HepG2 (cell line): Measurements from ENCODE around the gene SAMD4A. TPM values are rescaled to one million over a fixed set of nuclear protein-coding genes. Genes with fewer than 3 reads are reported as not detected.

Source experiments
- ATAC-seq: fragments of 200-7000 bp; cut with Tn5 transposase; 3 replicates; pipeline ENCODE4 v1.9.1; 2020; ENCODE audit warnings: mild to moderate bottlenecking, moderate library complexity
- BruUV-seq: library from RNA; stranded (reverse); fragments of 400-500 nt; replicated peaks from 2 replicates; lab custom pipeline; 2021; lab: Mats Ljungman, UMichigan
- CTCF ChIA-PET: fragments of 300-600 bp; formaldehyde crosslinking; extraction: SDS; loops from one replicate; lab custom pipeline; 2021; ENCODE audit warnings: low total read pairs, inconsistent platforms, low intra/inter-chr PET ratio; lab: Yijun Ruan, JAX
- POLR2A ChIA-PET: fragments of 350-600 bp; sonication (Branson Sonifier 250); formaldehyde crosslinking; loops from one replicate; lab custom pipeline; 2020; ENCODE audit warnings: antibody characterized with exemption, inconsistent platforms; lab: Yijun Ruan, JAX
- DNase-seq: peaks from one replicate; pipeline ENCODE4 v3.0.0-alpha.2; 2015; ENCODE audit warnings: low spot score
- FAIRE-seq: peaks from 3 replicates; lab custom pipeline; 2011; peaks lifted over from hg19 to GRCh38; lab: Jason Lieb, UNC
- H2AFZ ChIP-seq: one replicate; pipeline ENCODE4 v1.6.1; 2011; ENCODE audit warnings: low read length, inconsistent platforms
- H3K27ac ChIP-seq: fragments of 300-600 bp; 3 replicates; pipeline ENCODE4 v1.8.0; 2011; ENCODE audit warnings: mixed run types, mild to moderate bottlenecking, mixed read lengths, low read length, inconsistent platforms; ENCODE audit not compliant: insufficient read depth; ENCODE audit errors: extremely low read length
- H3K27me3 ChIP-seq, 2 experiments: fragments of 200-600 bp in 1 of 2; 2 replicates in 1 of 2; 3 replicates in 1 of 2; pipeline versions ENCODE4 v1.6.0 to v1.8.0; 2011; ENCODE audit warnings: low read length in 2 of 2, mild to moderate bottlenecking in 2 of 2, moderate library complexity in 2 of 2, inconsistent platforms in 1 of 2; ENCODE audit not compliant: insufficient read depth in 2 of 2, control insufficient read depth in 1 of 2
- H3K36me3 ChIP-seq, 2 experiments: fragments of 200-600 bp in 1 of 2; replicated peaks in 1 of 2; 2 replicates in 1 of 2; 3 replicates in 1 of 2; pipeline versions ENCODE4 v1.5.1 to v1.8.0; 2011; ENCODE audit warnings: low read length in 2 of 2, inconsistent platforms in 1 of 2; ENCODE audit not compliant: insufficient read depth in 2 of 2, control insufficient read depth in 1 of 2
- H3K4me1 ChIP-seq: 2 replicates; pipeline ENCODE4 v1.5.1; 2012; ENCODE audit warnings: low read length, inconsistent platforms; ENCODE audit not compliant: insufficient read depth
- H3K4me2 ChIP-seq: 2 replicates; pipeline ENCODE4 v1.6.0; 2011; ENCODE audit warnings: low read depth, low read length, inconsistent platforms
- H3K4me3 ChIP-seq, 3 experiments: fragments of 200-600 bp in 1 of 3; sonication (generic), shearing (Covaris generic) in 1 of 3; replicated peaks in 1 of 3; 2 replicates each; pipeline ENCODE4 v1.5.1; 2011 to 2016; ENCODE audit warnings: low read length in 3 of 3, inconsistent platforms in 2 of 3, low read depth in 2 of 3, mild to moderate bottlenecking in 2 of 3, control low read depth in 1 of 3, mixed read lengths in 1 of 3; ENCODE audit not compliant: insufficient read depth in 1 of 3
- H3K79me2 ChIP-seq: one replicate; pipeline ENCODE4 v1.6.1; 2011; ENCODE audit warnings: low read length, inconsistent platforms; ENCODE audit not compliant: insufficient read depth
- H3K9ac ChIP-seq: 2 replicates; pipeline ENCODE4 v1.6.0; 2011; ENCODE audit warnings: mild to moderate bottlenecking, low read depth, low read length, inconsistent platforms; ENCODE audit not compliant: insufficient read depth
- H3K9me3 ChIP-seq: 2 replicates; pipeline ENCODE4 v1.5.1; 2012; ENCODE audit warnings: mild to moderate bottlenecking, low read length
- H4K20me1 ChIP-seq: 2 replicates; pipeline ENCODE4 v1.6.0; 2011; ENCODE audit warnings: inconsistent platforms, mild to moderate bottlenecking, low read length, moderate library complexity; ENCODE audit not compliant: insufficient read depth
- CHD4 ChIP-seq: fragments of 200-600 bp; sonication (generic); IDR thresholded peaks from 2 replicates; pipeline ENCODE4 v1.7.0; 2017; ENCODE audit warnings: mild to moderate bottlenecking, low read length, borderline replicate concordance
- EEA1 ChIP-seq: sonication (generic); formaldehyde crosslinking; IDR thresholded peaks from 2 replicates; pipeline ENCODE4 v1.5.1; 2020; ENCODE audit warnings: mild to moderate bottlenecking, missing genetic modification reagents, borderline replicate concordance
- HIVEP1 ChIP-seq: sonication (generic); formaldehyde crosslinking; IDR thresholded peaks from 2 replicates; pipeline ENCODE4 v1.4.0; 2020; ENCODE audit warnings: mild to moderate bottlenecking, missing genetic modification reagents
- MED8 ChIP-seq: sonication (generic); formaldehyde crosslinking; IDR thresholded peaks from 2 replicates; pipeline ENCODE4 v1.8.1; 2023; ENCODE audit warnings: mild to moderate bottlenecking, missing genetic modification reagents; ENCODE audit not compliant: insufficient replicate concordance
- NR2F2 ChIP-seq: IDR thresholded peaks from 2 replicates; pipeline ENCODE4 v1.6.1; 2012; ENCODE audit warnings: low read depth, inconsistent platforms, borderline replicate concordance
- ZMYM3 ChIP-seq: sonication (generic); formaldehyde crosslinking; IDR thresholded peaks from 2 replicates; pipeline ENCODE4 v1.5.1; 2020; ENCODE audit warnings: mild to moderate bottlenecking, missing genetic modification reagents
- ZNF121 ChIP-seq: sonication (generic); formaldehyde crosslinking; IDR thresholded peaks from 2 replicates; pipeline ENCODE4 v1.5.0; 2020; ENCODE audit warnings: mild to moderate bottlenecking, missing genetic modification reagents
- ZNF260 ChIP-seq: sonication (generic); formaldehyde crosslinking; IDR thresholded peaks from 2 replicates; pipeline ENCODE4 v1.4.0; 2020; ENCODE audit warnings: missing genetic modification reagents, low read depth, mild to moderate bottlenecking, borderline replicate concordance
- ZNF510 ChIP-seq: sonication (generic); formaldehyde crosslinking; IDR thresholded peaks from 2 replicates; pipeline ENCODE4 v1.4.0; 2020; ENCODE audit warnings: low read depth, mild to moderate bottlenecking, missing genetic modification reagents
- ZNF563 ChIP-seq: sonication (generic); formaldehyde crosslinking; IDR thresholded peaks from 2 replicates; pipeline ENCODE4 v1.8.0; 2022; ENCODE audit warnings: mild to moderate bottlenecking, moderate library complexity, missing genetic modification reagents
- ZNF7 ChIP-seq: IDR thresholded peaks from 2 replicates; pipeline ENCODE4 v1.6.1; 2016; ENCODE audit warnings: missing biosample characterization, missing genetic modification reagents
- ZNF703 ChIP-seq: sonication (generic); formaldehyde crosslinking; IDR thresholded peaks from 2 replicates; pipeline ENCODE4 v1.5.1; 2020; ENCODE audit warnings: missing genetic modification reagents, mild to moderate bottlenecking, moderate library complexity, borderline replicate concordance
- ZNF709 ChIP-seq: sonication (generic); formaldehyde crosslinking; IDR thresholded peaks from 2 replicates; pipeline ENCODE4 v1.5.0; 2020; ENCODE audit warnings: mild to moderate bottlenecking, missing genetic modification reagents
- WGBS: methylation state at CpG from one replicate; pipeline ENCODE4 v1.1.6; 2017; ENCODE audit warnings: low lambda C conversion rate; 5-methylcytosine and 5-hydroxymethylcytosine counted together
- in situ Hi-C: cut with HindIII; loops from 2 replicates; pipeline ENCODE4 v1.10.0; 2017; ENCODE audit warnings: low pct_unique_long_range_greater_than_20kb; ENCODE audit not compliant: extremely low pct_ligation_motif_present
- intact Hi-C: fragments of 100-400 bp; cut with micrococcal nuclease; formaldehyde crosslinking; loops from one replicate; pipeline ENCODE4 v1.10.0; 2022; ENCODE audit not compliant: unreplicated experiment
- polyA plus RNA-seq, 8 experiments: library from polyadenylated mRNA; depleted of rRNA in 3 of 8; stranded (reverse) in 7 of 8; unstranded in 1 of 8; fragments of >200 nt; fragmentation: Illumina TruSeq in 4 of 8; extraction: Trizol in 4 of 8; gene quantifications; 2 replicates each; pipeline versions ENCODE4 v1.2.1 to v1.2.3, GENCODE V29; 2011 to 2016; ENCODE audit warnings: low read depth in 4 of 8, missing spikeins in 1 of 8, mixed read lengths in 1 of 8; ENCODE audit not compliant: insufficient read depth in 1 of 8
- total RNA-seq, 5 experiments: library from RNA; depleted of rRNA; stranded (reverse); fragments of >200 nt; fragmentation: Illumina TruSeq; extraction: Trizol; gene quantifications; 2 replicates each; pipeline ENCODE4 v1.2.3, GENCODE V29; 2016; ENCODE audit warnings: low read depth in 1 of 5
- TF ChIP-seq, protein P1 (sequence below): sonication (generic); formaldehyde crosslinking; conservative IDR thresholded peaks from 2 replicates; pipeline ENCODE4 v1.5.0; 2020; ENCODE audit warnings: missing genetic modification reagents
- TF ChIP-seq, protein P2 (sequence below): sonication (generic); formaldehyde crosslinking; IDR thresholded peaks from 2 replicates; pipeline ENCODE4 v1.5.0; 2020; ENCODE audit warnings: missing genetic modification reagents, mild to moderate bottlenecking, borderline replicate concordance
- TF ChIP-seq, protein P3 (sequence below): sonication (generic); formaldehyde crosslinking; IDR thresholded peaks from 2 replicates; pipeline ENCODE4 v1.5.0; 2020; ENCODE audit warnings: missing genetic modification reagents
- TF ChIP-seq, protein P4 (sequence below): sonication (generic); formaldehyde crosslinking; IDR thresholded peaks from 2 replicates; pipeline ENCODE4 v1.5.1; 2020; ENCODE audit warnings: mild to moderate bottlenecking, missing genetic modification reagents

The SAMD4A gene
- total and polyA plus RNA-seq, 2 of the 13 experiments (the other 11 are each of a cell fraction or from before 2014, with no cell fraction given): 11.8 to 13.0 TPM

DNA sequence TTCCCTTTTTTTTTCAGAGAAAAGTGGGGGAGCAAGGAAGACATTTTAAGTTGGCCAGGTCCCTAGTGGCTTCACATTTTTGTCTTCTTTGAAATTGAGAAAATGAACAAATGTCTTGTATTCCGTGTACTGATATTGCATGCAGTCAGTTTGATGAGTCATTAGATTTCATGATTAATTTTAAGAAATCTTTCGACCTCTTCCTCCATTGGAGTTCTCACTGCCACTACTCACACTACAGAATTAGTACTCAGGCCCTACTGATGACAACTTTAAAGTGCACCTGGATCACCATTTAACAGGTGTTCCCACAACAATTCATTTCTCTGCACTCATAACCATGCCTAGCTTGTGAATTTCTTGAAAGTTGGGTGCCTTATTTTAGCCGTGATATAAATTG, 50.5 kb downstream of the SAMD4A start:
- Histone ChIP-seq H3K4me2 (no peak overlapping the region), H4K20me1 (peaks cover 3% of the 10 kb centered on the region), H3K9me3 (no peaks in the 10 kb centered on the region), H3K27me3 (no peaks in the 10 kb centered on the region), H3K36me3 (peaks cover 2 to 4% of the 10 kb centered on the region in 2 experiments; a peak in 3 of 5 replicates), H2AFZ (no peak overlapping the region), H3K4me1 (peaks cover 26% of the 10 kb centered on the region), H3K79me2 (peaks cover 35% of the 10 kb centered on the region), H3K9ac (no peak overlapping the region), H3K27ac (no peak overlapping the region), H3K4me3 (no peak overlapping the region)
- CTCF ChIA-PET: no interaction called here
- FAIRE-seq (no peak), DNase-seq (no peak), ATAC-seq (no peak)
- TF ChIP-seq ZNF7 (CRISPR knock-in tag) (no peak), ZNF510 (CRISPR knock-in tag) (no peak), HIVEP1 (no peak), ZNF260 (CRISPR knock-in tag) (no peak), MED8 (CRISPR knock-in tag) (no peak), ZNF121 (CRISPR knock-in tag) (no peak), NR2F2 (no peak), ZNF563 (CRISPR knock-in tag) (no peak), CHD4 (no peak), EEA1 (CRISPR knock-in tag) (no peak), ZNF709 (CRISPR knock-in tag) (no peak), ZMYM3 (CRISPR knock-in tag) (no peak), ZNF703 (CRISPR knock-in tag) (no peak)
- TF ChIP-seq, protein P1, sequence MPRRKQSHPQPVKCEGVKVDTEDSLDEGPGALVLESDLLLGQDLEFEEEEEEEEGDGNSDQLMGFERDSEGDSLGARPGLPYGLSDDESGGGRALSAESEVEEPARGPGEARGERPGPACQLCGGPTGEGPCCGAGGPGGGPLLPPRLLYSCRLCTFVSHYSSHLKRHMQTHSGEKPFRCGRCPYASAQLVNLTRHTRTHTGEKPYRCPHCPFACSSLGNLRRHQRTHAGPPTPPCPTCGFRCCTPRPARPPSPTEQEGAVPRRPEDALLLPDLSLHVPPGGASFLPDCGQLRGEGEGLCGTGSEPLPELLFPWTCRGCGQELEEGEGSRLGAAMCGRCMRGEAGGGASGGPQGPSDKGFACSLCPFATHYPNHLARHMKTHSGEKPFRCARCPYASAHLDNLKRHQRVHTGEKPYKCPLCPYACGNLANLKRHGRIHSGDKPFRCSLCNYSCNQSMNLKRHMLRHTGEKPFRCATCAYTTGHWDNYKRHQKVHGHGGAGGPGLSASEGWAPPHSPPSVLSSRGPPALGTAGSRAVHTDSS (CRISPR knock-in tag): no peak
- TF ChIP-seq, protein P2, sequence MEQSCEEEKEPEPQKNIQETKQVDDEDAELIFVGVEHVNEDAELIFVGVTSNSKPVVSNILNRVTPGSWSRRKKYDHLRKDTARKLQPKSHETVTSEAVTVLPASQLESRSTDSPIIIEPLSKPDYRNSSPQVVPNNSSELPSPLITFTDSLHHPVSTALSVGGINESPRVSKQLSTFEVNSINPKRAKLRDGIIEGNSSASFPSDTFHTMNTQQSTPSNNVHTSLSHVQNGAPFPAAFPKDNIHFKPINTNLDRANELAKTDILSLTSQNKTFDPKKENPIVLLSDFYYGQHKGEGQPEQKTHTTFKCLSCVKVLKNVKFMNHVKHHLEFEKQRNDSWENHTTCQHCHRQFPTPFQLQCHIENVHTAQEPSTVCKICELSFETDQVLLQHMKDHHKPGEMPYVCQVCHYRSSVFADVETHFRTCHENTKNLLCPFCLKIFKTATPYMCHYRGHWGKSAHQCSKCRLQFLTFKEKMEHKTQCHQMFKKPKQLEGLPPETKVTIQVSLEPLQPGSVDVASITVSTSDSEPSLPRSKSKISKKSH (CRISPR knock-in tag): no peak
- TF ChIP-seq, protein P3, sequence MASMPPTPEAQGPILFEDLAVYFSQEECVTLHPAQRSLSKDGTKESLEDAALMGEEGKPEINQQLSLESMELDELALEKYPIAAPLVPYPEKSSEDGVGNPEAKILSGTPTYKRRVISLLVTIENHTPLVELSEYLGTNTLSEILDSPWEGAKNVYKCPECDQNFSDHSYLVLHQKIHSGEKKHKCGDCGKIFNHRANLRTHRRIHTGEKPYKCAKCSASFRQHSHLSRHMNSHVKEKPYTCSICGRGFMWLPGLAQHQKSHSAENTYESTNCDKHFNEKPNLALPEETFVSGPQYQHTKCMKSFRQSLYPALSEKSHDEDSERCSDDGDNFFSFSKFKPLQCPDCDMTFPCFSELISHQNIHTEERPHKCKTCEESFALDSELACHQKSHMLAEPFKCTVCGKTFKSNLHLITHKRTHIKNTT (CRISPR knock-in tag): no peak
- TF ChIP-seq, protein P4, sequence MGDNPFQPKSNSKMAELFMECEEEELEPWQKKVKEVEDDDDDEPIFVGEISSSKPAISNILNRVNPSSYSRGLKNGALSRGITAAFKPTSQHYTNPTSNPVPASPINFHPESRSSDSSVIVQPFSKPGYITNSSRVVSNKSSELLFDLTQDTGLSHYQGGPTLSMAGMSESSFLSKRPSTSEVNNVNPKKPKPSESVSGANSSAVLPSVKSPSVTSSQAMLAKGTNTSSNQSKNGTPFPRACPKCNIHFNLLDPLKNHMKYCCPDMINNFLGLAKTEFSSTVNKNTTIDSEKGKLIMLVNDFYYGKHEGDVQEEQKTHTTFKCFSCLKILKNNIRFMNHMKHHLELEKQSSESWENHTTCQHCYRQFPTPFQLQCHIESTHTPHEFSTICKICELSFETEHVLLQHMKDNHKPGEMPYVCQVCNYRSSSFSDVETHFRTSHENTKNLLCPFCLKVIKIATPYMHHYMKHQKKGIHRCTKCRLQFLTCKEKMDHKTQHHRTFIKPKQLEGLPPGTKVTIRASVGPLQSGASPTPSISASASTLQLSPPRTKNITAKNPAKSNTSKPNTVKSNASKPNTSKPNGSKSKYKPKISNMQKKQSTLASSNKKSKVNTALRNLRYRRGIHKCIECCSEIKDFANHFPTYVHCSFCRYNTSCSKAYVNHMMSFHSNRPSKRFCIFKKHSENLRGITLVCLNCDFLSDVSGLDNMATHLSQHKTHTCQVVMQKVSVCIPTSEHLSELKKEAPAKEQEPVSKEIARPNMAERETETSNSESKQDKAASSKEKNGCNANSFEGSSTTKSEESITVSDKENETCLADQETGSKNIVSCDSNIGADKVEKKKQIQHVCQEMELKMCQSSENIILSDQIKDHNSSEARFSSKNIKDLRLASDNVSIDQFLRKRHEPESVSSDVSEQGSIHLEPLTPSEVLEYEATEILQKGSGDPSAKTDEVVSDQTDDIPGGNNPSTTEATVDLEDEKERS: no peak
- intact Hi-C loops: no loop called here
- WGBS: 97% methylated on average over 3 of the region's 3 CpGs
- in situ Hi-C loops: no loop called here
- no TSS peak for BruUV-seq
- POLR2A ChIA-PET: no interaction called here
